AG04450 (cell line): ENCODE results near the gene DCAF8. TPM values are rescaled to one million over a fixed set of nuclear protein-coding genes. Genes with fewer than 3 reads are reported as not detected.

ENCODE experiments used
- CTCF ChIA-PET: fragments of 300-600, 350-600 bp; formaldehyde crosslinking; extraction: SDS; loops from one replicate; lab custom pipeline; 2022; ENCODE audit warnings: antibody characterized with exemption, inconsistent platforms; lab: Charles Lee
- POLR2A ChIA-PET: fragments of 350-600 bp; formaldehyde crosslinking; extraction: SDS; loops from one replicate; lab custom pipeline; 2021; ENCODE audit warnings: antibody characterized with exemption, inconsistent platforms; lab: Yijun Ruan, JAX
- DNase-seq: peaks from one replicate; pipeline ENCODE4 v3.0.0-alpha.2; 2011; ENCODE audit warnings: low read depth, low spot score
- H3K27ac ChIP-seq: one replicate; pipeline ENCODE4 v1.5.1; 2012; ENCODE audit warnings: low read depth, low read length, control low read depth
- H3K27me3 ChIP-seq: one replicate; pipeline ENCODE4 v1.6.0; 2012; ENCODE audit warnings: low read length; ENCODE audit not compliant: control insufficient read depth, insufficient read depth
- H3K4me3 ChIP-seq: 2 replicates; pipeline ENCODE4 v1.5.1; 2011; ENCODE audit warnings: mild to moderate bottlenecking, low read depth, low read length, control low read depth
- H3K9me3 ChIP-seq: 2 replicates; pipeline ENCODE4 v1.5.1; 2012; ENCODE audit warnings: low read length; ENCODE audit not compliant: control insufficient read depth, insufficient read depth
- CTCF ChIP-seq: IDR thresholded peaks from 2 replicates; pipeline ENCODE4 v1.5.1; 2011; ENCODE audit warnings: low read depth, low read length, control low read depth, inconsistent platforms
- polyA plus RNA-seq: library from polyadenylated mRNA; depleted of rRNA; stranded (reverse); fragments of >200 nt; gene quantifications from 2 replicates; pipeline ENCODE4 v1.2.3, GENCODE V29; 2011

The DCAF8 gene
- polyA plus RNA-seq, 1 experiment = 108 TPM

GRCh38 chr1:160236806-160237205, 25.5 kb downstream of the DCAF8 start:
- ChIA-PET POLR2A (no interaction called here), CTCF (interaction anchor here (1.1 to 5.0 kb wide), 4 partner anchors 15 to 152 kb away, joined by 3 to 52 read pairs (median 4); no protein-coding TSS in a partner anchor)
- Histone ChIP-seq H3K27me3 (no peaks in the 10 kb centered on the region), H3K27ac (no peak overlapping the region), H3K4me3 (no peak overlapping the region), H3K9me3 (no peaks in the 10 kb centered on the region)
- DNase-seq = no peak
- TF ChIP-seq CTCF = no peak

GRCh38 chr1:160232911-160233310, 29.4 kb downstream of the DCAF8 start:
- CTCF ChIA-PET = interaction anchor here (0.8 to 5.0 kb wide), 6 partner anchors 13 to 154 kb away, joined by 3 to 52 read pairs (median 8); no protein-coding TSS in a partner anchor
- TF ChIP-seq CTCF = no peak
- POLR2A ChIA-PET = interaction anchor here (0.7 to 1.2 kb wide), 4 partner anchors 10 to 84 kb away, joined by 3 read pairs; no protein-coding TSS in a partner anchor
- Histone ChIP-seq H3K27ac (no peak overlapping the region), H3K27me3 (no peaks in the 10 kb centered on the region), H3K9me3 (no peaks in the 10 kb centered on the region), H3K4me3 (no peak overlapping the region)
- DNase-seq = no peak

- Histone ChIP-seq H3K27ac (no peak overlapping the region), H3K27me3 (no peaks in the 10 kb centered on the region), H3K4me3 (no peak overlapping the region), H3K9me3 (no peaks in the 10 kb centered on the region)
- TF ChIP-seq CTCF = no peak
- no peak for DNase-seq
- ChIA-PET CTCF (interaction anchor here (1.2 to 4.6 kb wide), 9 partner anchors 9 to 143 kb away, joined by 4 to 53 read pairs (median 12); no protein-coding TSS in a partner anchor), POLR2A (no interaction called here)
Measured at GRCh38 chr1:160228431-160228830, 33.9 kb downstream of the DCAF8 start.

- TF ChIP-seq CTCF = no peak
- H3K27ac ChIP-seq = no peak overlapping the region
- H3K9me3 ChIP-seq = no peaks in the 10 kb centered on the region
- H3K4me3 ChIP-seq = no peak overlapping the region
- no peak for DNase-seq
- ChIA-PET POLR2A (no interaction called here), CTCF (interaction anchor here (0.8 to 4.6 kb wide), 9 partner anchors 8 to 182 kb away, joined by 3 to 53 read pairs (median 12); no protein-coding TSS in a partner anchor)
- H3K27me3 ChIP-seq = no peaks in the 10 kb centered on the region
Measured at GRCh38 chr1:160227561-160227960, 34.8 kb downstream of the DCAF8 start.

- no peak for DNase-seq
- ChIA-PET CTCF (interaction anchor here (0.8 to 4.6 kb wide), 8 partner anchors 21 to 182 kb away, joined by 3 to 27 read pairs (median 8); no protein-coding TSS in a partner anchor), POLR2A (no interaction called here)
- Histone ChIP-seq H3K27ac (no peak overlapping the region), H3K27me3 (no peaks in the 10 kb centered on the region), H3K9me3 (no peaks in the 10 kb centered on the region), H3K4me3 (no peak overlapping the region)
- TF ChIP-seq CTCF = no peak
Measured at GRCh38 chr1:160227034-160227433, 35.3 kb downstream of the DCAF8 start.
